Coronary artery (tissue), 2 donors: ENCODE data around the gene CAND2.

Experiments
- DNase-seq: peaks from one replicate; pipeline ENCODE4 v3.0.0-alpha.2; 2017; ENCODE audit warnings: low spot score
- H3K27ac ChIP-seq, 2 donors: fragments of 200-600 bp; sonication (generic); one replicate each; pipeline ENCODE4 v1.5.1; 2016 to 2019
- H3K4me3 ChIP-seq: fragments of 200-600 bp; sonication (generic); 2 replicates; pipeline ENCODE4 v1.5.1; 2016; ENCODE audit warnings: mild to moderate bottlenecking, moderate library complexity
- CTCF ChIP-seq: fragments of 200-600 bp; sonication (generic); IDR thresholded peaks from one replicate; pipeline ENCODE4 v1.5.1; 2019; ENCODE audit warnings: antibody characterized with exemption

Gene CAND2

GRCh38 chr3:12831301-12831866 lies 34.9 kb downstream of the CAND2 start:
- TF ChIP-seq CTCF: no peak

GRCh38 chr3:12832350-12833221 lies 36.1 kb downstream of the CAND2 start:
- Histone ChIP-seq H3K4me3 (no peak overlapping the region), H3K27ac (no peak overlapping the region)
- no peak for DNase-seq
- no peak for TF ChIP-seq CTCF

More at GRCh38 chr3:12831301-12831866, 34.9 kb downstream of the CAND2 start:
- Histone ChIP-seq H3K4me3 (no peak overlapping the region), H3K27ac (no peak overlapping the region)
- DNase-seq: no peak

GRCh38 chr3:12833222-12834161 lies 37.0 kb downstream of the CAND2 start:
- TF ChIP-seq CTCF: no peak
- Histone ChIP-seq H3K4me3 (no peak overlapping the region), H3K27ac (no peak overlapping the region)
- no peak for DNase-seq

GRCh38 chr3:12835052-12835665 lies 38.7 kb downstream of the CAND2 start:
- Histone ChIP-seq H3K27ac (no peak overlapping the region), H3K4me3 (no peak overlapping the region)
- no peak for DNase-seq
- no peak for TF ChIP-seq CTCF

- TF ChIP-seq CTCF: no peak
- DNase-seq: no peak
- Histone ChIP-seq H3K27ac (no peak overlapping the region), H3K4me3 (no peak overlapping the region)
Observed at GRCh38 chr3:12837295-12837986, 41.0 kb downstream of the CAND2 start.
